Calu3 (cell line): ENCODE data around the gene PCSK4. TPM values are rescaled to one million over a fixed set of nuclear protein-coding genes. Genes with fewer than 3 reads are reported as not detected.

ENCODE experiments used
- BruUV-seq: library from RNA; stranded (reverse); fragments of 400-500 nt; replicated peaks from 2 replicates; lab custom pipeline; 2021; lab: Mats Ljungman, UMichigan
- CTCF ChIA-PET: fragments of 300-600 bp; sonication (Branson Sonifier 250); formaldehyde crosslinking; loops from one replicate; lab custom pipeline; 2022; ENCODE audit warnings: antibody characterized with exemption; lab: Charles Lee
- DNase-seq: peaks from one replicate; pipeline ENCODE4 v3.0.0; 2022
- H3K27ac Mint-ChIP-seq: one replicate; pipeline ENCODE4 v1.8.0; 2022; ENCODE audit warnings: mixed read lengths; ENCODE audit not compliant: unreplicated experiment
- H3K27me3 Mint-ChIP-seq: one replicate; pipeline ENCODE4 v1.8.0; 2022; ENCODE audit warnings: mixed read lengths; ENCODE audit not compliant: unreplicated experiment
- H3K36me3 Mint-ChIP-seq: one replicate; pipeline ENCODE4 v1.8.0; 2022; ENCODE audit warnings: mild to moderate bottlenecking, moderate library complexity, mixed read lengths; ENCODE audit not compliant: insufficient read depth, unreplicated experiment
- H3K4me1 Mint-ChIP-seq: one replicate; pipeline ENCODE4 v1.8.0; 2022; ENCODE audit warnings: mild to moderate bottlenecking, low read depth, mixed read lengths; ENCODE audit not compliant: unreplicated experiment
- H3K4me3 Mint-ChIP-seq: one replicate; pipeline ENCODE4 v1.8.0; 2022; ENCODE audit warnings: mild to moderate bottlenecking, low read depth, moderate library complexity, mixed read lengths; ENCODE audit not compliant: unreplicated experiment
- H3K9me3 Mint-ChIP-seq: one replicate; pipeline ENCODE4 v1.8.0; 2022; ENCODE audit warnings: low read depth, mixed read lengths; ENCODE audit not compliant: unreplicated experiment
- CTCF ChIP-seq: fragments of 200-600 bp; IDR thresholded peaks from one replicate; pipeline ENCODE4 v1.8.0; 2022; ENCODE audit warnings: antibody characterized with exemption; ENCODE audit not compliant: unreplicated experiment
- intact Hi-C: fragments of 100-400 bp; cut with micrococcal nuclease; formaldehyde crosslinking; loops from one replicate; pipeline ENCODE4 v1.10.0; 2022; ENCODE audit not compliant: unreplicated experiment
- total RNA-seq: library from RNA; stranded (reverse); gene quantifications from 2 replicates; pipeline ENCODE4 v1.2.3, GENCODE V29; 2022

PCSK4 gene
- total RNA-seq, 1 experiment from 2014 or later: 5.5 TPM

DNA sequence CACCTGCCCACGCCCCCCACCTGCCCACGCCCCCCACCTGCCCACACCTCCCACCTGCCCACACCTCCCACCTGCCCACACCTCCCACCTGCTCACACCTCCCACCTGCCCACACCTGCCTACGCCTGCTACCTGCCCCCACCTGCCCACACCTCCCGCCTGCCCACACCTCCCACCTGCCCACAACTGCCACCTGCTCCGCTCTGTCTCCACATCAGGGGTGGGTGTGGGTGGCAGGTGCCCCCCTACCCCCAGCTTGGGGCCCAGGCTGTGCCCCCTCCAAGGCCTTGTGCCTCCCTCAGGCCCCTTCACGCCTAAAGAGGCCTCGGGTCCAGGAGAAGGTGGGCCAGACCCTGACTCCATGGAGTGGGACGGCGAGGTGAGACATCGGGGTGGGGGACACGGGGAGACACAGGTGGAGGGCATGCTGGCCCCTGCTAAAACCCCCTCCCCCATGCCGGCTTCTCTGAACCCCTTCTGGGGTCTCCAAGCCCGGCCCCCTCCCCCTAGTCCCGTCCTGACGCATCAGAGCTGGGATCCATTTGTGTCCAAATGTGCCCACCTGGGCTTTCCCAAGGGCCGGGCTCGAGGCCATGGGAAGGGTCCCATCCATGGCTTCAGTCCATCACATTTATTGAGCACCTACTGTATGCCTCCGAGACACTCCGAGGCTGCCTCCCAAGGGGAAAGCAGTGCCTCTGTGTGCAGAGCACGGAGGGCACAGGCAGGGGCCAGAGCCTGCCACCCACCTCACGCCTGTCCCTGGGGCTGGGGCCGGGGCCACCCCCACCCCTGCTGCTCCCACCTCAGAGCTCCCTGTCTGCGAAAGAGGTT is 38.7 kb upstream of the PCSK4 start:
- Mint-ChIP-seq H3K4me3 (no peak overlapping the region), H3K4me1 (peaks cover 7% of the 10 kb centered on the region), H3K27ac (no peak overlapping the region), H3K36me3 (no peaks in the 10 kb centered on the region), H3K9me3 (no peaks in the 10 kb centered on the region), H3K27me3 (peaks cover 67% of the 10 kb centered on the region)
- no peak for DNase-seq
- CTCF ChIA-PET: no interaction called here
- intact Hi-C loops: no loop called here
- no TSS peak for BruUV-seq
- TF ChIP-seq CTCF: no peak

DNA sequence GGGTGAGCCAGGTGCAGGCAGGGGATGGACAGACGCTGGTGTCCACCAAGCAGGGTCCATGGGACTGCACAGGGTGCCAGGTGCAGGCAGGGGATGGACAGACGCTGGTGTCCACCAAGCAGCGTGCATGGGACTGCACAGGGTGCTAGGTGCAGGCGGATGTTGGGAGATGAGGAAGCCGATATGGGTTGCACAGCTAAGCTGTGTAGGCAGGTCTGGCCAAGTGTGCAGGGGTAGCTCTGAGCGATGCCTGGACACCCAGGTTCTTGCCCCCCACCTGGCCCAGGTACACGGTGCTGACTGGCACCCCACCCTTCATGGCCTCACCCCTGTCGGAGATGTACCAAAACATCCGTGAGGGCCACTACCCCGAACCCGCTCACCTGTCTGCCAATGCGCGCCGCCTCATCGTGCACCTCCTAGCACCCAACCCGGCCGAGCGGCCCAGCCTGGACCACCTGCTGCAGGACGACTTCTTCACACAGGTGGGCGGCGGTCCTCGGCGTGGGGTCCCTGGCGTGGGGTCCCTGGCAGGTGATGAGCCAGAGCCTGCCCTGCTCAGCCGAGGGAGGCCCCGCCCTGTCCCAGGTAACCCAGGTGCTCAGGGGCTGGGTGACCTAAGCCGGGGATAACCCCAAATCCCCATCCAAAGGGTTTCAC is 37.6 kb upstream of the PCSK4 start:
- intact Hi-C loops: no loop called here
- CTCF ChIA-PET: interaction anchor here (0.6 kb wide), 1 partner anchor 8 kb away, joined by 6 read pairs; no protein-coding TSS in a partner anchor
- Mint-ChIP-seq H3K27me3 (peaks cover 58% of the 10 kb centered on the region), H3K27ac (no peak overlapping the region), H3K4me1 (peaks cover 7% of the 10 kb centered on the region), H3K4me3 (no peak overlapping the region), H3K36me3 (no peaks in the 10 kb centered on the region), H3K9me3 (no peaks in the 10 kb centered on the region)
- BruUV-seq: no TSS peak
- no peak for DNase-seq
- TF ChIP-seq CTCF: no peak

DNA sequence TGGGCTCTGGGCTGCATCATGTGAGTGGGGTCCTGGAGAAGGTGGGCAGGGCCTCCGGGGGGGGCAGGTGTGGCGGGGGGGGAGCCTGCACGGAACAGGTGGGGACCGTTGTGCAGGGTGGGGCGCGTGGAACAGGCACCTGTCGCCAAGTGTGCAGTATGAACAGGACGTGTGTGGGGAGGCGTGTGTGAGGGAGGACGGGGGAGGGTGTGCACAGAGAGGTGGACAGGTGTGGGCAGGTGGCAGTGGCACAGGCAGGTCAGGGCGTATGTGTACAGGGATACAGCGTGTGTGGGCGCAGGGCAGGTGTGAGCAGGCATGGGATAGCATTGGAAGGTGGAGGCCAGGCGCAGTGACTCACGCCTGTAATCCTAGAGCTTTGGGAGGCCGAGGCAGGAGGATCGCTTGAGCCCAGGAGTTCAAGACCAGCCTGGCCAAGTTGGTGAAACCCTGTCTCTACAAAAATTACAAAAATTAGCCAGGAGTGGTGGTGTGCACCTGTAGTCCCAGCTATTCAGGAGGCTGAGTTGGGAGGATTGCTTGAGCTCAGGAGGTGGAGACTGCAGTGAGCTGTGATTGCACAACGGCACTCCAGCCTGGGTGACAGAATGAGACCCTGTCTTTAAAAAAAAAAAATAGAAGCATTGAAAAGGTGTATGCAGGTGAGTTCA is 37.0 kb upstream of the PCSK4 start:
- no peak for TF ChIP-seq CTCF
- Mint-ChIP-seq H3K4me3 (no peak overlapping the region), H3K27ac (no peak overlapping the region), H3K4me1 (peaks cover 7% of the 10 kb centered on the region), H3K9me3 (no peaks in the 10 kb centered on the region), H3K36me3 (no peaks in the 10 kb centered on the region), H3K27me3 (peaks cover 57% of the 10 kb centered on the region)
- intact Hi-C loops: no loop called here
- no TSS peak for BruUV-seq
- CTCF ChIA-PET: interaction anchor here (0.6 kb wide), 1 partner anchor 9 kb away, joined by 6 read pairs; no protein-coding TSS in a partner anchor
- DNase-seq: no peak

DNA sequence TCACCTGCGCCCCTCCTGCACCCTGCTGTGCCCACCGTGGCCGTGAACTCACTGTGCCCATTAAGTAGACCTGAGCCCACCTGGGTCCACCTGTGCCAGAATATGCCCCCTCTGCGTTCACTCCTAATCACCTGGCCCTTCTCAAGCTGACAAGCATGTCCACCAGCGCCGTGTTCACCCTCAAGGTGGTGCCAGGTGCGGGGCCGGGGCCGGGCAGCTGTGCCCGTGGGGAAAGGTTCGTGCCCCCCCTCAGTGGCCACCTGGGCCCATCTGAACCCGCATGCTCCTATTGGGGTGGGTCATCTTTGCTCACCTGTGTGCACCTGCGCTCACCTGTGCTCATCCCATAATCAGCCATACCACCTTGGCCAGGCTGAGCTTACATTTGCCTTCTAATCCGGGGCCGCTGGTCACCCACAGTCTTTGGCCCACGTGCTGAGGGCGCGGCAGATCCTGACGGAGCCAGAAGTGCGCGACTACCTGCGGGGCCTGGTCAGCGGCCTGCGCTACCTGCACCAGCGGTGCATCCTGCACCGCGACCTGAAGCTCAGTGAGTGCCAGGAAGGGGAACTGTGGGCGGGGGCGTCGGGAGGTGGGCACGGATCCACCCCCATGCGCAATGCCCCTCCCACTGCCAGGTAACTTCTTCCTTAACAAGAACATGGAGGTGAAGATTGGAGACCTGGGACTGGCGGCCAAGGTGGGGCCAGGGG is 36.1 kb upstream of the PCSK4 start:
- TF ChIP-seq CTCF: no peak

More for the DNA sequence above, 36.1 kb upstream of the PCSK4 start:
- Mint-ChIP-seq H3K4me1 (peaks cover 7% of the 10 kb centered on the region), H3K36me3 (no peaks in the 10 kb centered on the region), H3K27ac (no peak overlapping the region), H3K9me3 (no peaks in the 10 kb centered on the region), H3K27me3 (peaks cover 57% of the 10 kb centered on the region), H3K4me3 (no peak overlapping the region)
- BruUV-seq: no TSS peak
- DNase-seq: no peak
- CTCF ChIA-PET: no interaction called here
- intact Hi-C loops: no loop called here
